Measurements from ENCODE around the gene CABLES2.

The CABLES2 gene

DNA sequence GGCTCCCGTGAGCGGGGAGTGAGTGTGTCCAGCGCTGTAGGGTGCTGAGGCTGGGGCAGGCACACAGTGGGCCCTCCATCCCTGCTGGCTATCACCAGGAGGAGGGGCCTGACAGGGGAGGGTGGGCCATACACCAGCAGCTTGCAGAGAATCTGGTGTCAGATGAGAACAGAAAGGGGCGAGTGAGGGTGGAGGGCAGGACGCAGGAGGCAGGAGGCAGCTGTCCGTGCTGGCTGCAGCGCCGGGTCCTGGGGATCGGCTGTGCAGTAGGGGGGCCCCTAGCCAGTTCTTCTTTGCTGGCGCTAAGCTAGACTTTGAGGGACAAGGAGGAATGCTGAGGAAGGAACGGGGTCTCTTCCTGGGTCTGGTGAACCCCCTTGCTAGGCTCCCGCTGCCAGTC is 1.6 kb upstream of the CABLES2 start:
- H3K4me3 ChIP-seq (ENCODE audit: low read length), result no peak overlapping the region
- TF ChIP-seq ZNF274 (IDR thresholded peaks at IDR 0.05; ENCODE audit: low read depth, low read length), result no peak

DNA sequence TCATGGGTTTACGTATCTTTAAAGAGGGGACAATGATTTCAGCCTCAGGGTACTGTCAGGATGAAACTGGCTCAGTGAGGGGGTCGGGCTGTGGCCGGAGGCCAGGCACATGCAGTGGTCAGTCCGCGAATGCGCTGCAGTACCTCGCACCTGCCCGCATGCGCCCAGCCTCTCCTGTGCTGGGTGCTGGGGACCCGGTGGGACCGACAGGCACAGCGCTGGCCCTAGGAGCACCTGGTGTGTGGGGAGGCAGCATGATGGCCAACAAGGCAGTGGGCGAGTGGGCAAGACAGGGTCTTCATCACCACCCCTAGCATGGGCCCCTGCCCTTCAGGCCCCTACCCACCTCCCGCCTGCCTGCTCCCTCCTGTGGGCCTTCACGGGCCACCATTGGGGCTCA is 970 bp upstream of the CABLES2 start:
- no peak overlapping the region; the same call in 1 of the 2 replicates for H3K4me3 ChIP-seq (ENCODE audit: low read length)
- TF ChIP-seq ZNF274 (IDR thresholded peaks at IDR 0.05; ENCODE audit: low read depth, low read length), result no peak

DNA sequence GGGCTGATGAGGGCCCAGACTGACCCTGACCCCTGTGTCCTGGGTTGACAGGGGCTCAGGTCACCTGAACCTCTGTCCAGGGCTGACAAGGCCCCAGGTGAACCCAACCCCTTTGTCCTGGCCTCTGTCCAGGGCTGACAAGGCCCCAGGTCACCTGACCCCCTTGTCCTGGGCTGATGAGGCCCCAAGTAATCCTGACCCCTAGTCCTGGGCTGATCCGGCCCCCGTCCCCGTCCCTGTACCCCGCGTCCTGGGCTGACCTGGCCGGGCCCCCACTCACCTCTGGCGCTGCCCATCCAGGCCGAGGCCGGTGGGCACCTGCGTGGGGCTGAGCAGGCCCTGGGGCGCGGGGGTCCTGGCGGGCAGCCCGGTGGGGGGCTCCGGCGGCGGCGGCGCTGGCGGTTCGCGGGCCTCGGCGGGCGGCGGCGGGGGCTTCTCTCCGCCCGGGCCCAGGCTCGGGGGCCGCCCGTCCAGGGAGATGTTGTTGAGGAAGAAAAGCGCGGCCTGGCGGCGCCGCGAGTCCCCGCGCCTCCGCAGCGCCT is 379 bp downstream of the CABLES2 start:
- TF ChIP-seq ZNF274 (IDR thresholded peaks at IDR 0.05; ENCODE audit: low read depth, low read length), result no peak
- peak overlapping the region; percentile 76 for H3K4me3 ChIP-seq (ENCODE audit: low read length)

DNA sequence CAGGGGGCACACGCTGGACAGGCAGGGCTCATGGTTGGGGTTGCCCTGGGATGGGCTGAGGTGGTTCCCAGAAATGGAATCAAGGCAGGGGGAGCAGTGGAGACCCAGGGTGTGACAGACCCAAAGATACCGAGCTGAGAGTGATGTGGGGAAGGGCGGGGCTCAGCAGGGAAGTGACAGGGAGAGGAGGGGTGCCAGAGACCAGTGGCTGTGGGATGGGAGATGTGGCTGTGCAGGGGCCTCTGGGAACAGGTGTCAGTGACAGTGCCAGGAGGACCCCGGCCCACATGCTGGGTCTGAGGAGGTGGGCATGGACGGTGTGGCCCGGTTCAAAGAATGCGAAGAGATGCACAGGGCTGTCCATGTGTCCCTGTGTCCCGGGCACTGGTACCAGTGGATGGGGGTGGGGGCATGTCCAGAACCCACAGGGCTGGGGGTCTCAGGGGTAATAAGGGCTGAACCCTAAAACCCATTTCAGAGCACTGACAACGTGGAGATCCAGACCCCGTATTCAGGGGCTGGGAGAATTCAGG is 1.0 kb downstream of the CABLES2 start:
- TF ChIP-seq ZNF274 (IDR thresholded peaks at IDR 0.05; ENCODE audit: low read depth, low read length), result no peak
- H3K4me3 ChIP-seq (ENCODE audit: low read length), result peak overlapping the region; percentile 76

- no peak overlapping the region; the same call in 1 of the 2 replicates for H3K4me3 ChIP-seq (ENCODE audit: low read length)
- TF ChIP-seq ZNF274 (IDR thresholded peaks at IDR 0.05; ENCODE audit: low read depth, low read length), result no peak
Observed at GRCh38 chr20:62405108-62405980, 1.7 kb downstream of the CABLES2 start.

DNA sequence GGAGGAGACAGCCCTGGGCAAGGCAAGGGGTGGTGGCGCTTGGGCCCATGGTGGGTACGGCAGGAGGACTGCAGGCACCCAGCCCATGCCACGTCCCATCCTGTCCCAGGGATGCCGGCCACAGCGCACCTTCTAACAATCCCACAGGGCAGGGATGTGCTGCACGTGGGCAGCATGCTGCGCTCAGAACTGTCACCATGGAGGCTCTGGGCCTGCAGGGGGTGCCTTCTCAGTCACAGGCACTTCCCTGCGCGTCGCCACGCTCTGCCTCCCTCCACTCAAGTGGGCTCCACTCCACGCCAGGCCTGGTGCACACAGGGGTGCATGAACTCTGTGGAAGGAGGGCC is 2.4 kb downstream of the CABLES2 start:
- TF ChIP-seq ZNF274 (IDR thresholded peaks at IDR 0.05; ENCODE audit: low read depth, low read length), result no peak

DNA sequence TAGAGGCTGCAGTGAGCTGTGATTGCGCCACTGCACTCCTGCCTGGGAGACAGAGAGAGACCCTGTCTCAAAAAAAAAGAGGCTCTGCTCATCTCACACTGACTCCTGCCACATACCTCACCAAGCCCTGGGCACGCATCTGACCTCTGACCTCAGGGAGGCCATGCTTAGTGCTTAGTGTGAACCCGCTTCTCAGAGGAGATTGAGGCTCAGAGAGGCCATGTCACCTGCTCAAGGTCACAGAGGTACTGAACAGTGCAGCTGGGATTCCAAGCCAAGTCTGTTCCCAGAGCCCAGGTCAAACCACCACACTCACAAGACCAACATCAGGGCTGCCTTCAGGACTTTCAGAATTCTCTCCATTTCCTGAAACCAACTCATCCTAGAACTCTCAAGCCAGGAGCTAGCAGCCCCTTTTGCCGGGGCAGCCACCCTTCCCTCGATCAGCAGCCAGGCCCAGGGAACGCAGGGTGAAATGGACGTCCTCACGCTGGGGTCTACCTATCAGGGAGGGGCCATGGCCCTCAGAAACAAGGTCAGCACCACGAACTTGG is 2.9 kb downstream of the CABLES2 start:
- no peak overlapping the region for H3K4me3 ChIP-seq (ENCODE audit: low read length)
- TF ChIP-seq ZNF274 (IDR thresholded peaks at IDR 0.05; ENCODE audit: low read depth, low read length), result no peak

More for the DNA sequence above, 2.4 kb downstream of the CABLES2 start:
- no peak overlapping the region for H3K4me3 ChIP-seq (ENCODE audit: low read length)

DNA sequence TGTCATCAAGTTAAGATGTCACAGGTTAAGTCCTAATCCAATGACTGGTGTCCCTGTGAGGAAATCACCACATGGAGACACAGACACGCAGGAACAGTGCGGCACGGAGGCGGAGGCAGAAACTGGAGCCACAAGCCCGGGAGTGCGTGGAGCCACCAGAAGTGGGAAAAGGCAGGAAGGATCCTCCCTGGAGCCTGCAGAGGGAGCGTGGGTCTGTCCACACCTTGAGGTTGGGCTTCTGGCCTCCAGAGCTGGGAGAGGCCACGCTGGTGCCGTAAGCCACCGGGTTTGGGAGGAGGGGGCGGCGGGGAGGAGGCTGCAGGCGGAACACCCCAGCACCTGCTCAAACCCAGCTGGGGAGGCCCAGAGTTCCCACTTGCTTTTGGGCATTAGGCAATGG is 3.8 kb downstream of the CABLES2 start:
- TF ChIP-seq ZNF274 (IDR thresholded peaks at IDR 0.05; ENCODE audit: low read depth, low read length), result no peak
- H3K4me3 ChIP-seq (ENCODE audit: low read length), result no peak overlapping the region

- no peak for TF ChIP-seq ZNF274 (IDR thresholded peaks at IDR 0.05; ENCODE audit: low read depth, low read length)
- H3K4me3 ChIP-seq (ENCODE audit: low read length), result no peak overlapping the region
Observed at GRCh38 chr20:62402456-62403150, 4.5 kb downstream of the CABLES2 start.

DNA sequence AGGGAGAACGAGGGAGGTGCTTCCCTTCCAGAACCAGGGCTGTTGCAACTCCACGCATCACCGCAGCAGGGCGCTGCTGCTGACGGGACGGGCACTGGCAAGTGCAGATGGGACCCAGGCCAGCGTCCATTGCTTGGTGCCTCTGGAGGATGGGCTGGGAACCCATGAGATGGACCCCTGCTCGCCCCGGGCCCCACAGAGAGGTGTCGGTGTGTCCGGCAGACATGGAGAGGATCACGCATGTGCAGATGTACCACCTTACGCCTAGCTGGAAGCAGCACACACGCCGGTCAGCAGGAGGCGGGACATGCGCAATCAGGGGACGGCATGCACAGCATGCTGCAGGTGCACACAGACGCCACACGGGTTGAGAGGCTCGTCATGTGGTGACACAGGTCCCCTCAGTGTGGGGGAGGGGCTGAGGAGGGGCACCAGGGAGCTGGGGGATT is 5.7 kb downstream of the CABLES2 start:
- no peak overlapping the region for H3K4me3 ChIP-seq (ENCODE audit: low read length)

GRCh38 chr20:62400541-62400940 is 6.5 kb downstream of the CABLES2 start:
- no peak for TF ChIP-seq ZNF274 (IDR thresholded peaks at IDR 0.05; ENCODE audit: low read depth, low read length)
- no peak overlapping the region for H3K4me3 ChIP-seq (ENCODE audit: low read length)

More for the DNA sequence above, 5.7 kb downstream of the CABLES2 start:
- TF ChIP-seq ZNF274 (IDR thresholded peaks at IDR 0.05; ENCODE audit: low read depth, low read length), result no peak

DNA sequence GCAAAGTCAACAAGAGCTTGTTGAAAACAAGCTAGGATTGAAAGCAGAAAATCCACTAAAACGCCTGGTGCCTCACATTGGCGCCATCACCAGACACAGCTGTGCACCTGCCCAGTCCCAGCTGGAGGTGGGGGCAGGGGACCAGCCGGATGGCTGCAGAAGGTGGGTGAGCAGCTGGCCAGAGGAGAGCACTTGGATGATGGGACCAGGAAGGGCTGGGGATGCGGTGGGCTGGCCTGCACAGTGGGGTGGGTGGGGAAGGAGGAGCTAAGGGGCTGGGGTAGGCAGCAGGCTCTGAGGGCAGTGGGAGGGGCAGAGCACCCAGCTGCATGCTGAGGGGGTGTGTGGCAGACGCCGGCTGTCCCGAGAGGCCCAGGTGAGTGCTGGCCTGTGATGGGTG is 7.1 kb downstream of the CABLES2 start:
- H3K4me3 ChIP-seq (ENCODE audit: low read length), result no peak overlapping the region
- no peak for TF ChIP-seq ZNF274 (IDR thresholded peaks at IDR 0.05; ENCODE audit: low read depth, low read length)

GRCh38 chr20:62398120-62398821 is 8.8 kb downstream of the CABLES2 start:
- no peak for TF ChIP-seq ZNF274 (IDR thresholded peaks at IDR 0.05; ENCODE audit: low read depth, low read length)
- no peak overlapping the region for H3K4me3 ChIP-seq (ENCODE audit: low read length)

Measured in GM08714 (cell line).